GM18951 (cell line): Measurements from ENCODE around the gene FAM118B.

ENCODE experiments used
- POLR2A ChIP-seq: IDR thresholded peaks from 4 replicates; pipeline ENCODE4 v1.6.1; 2011; ENCODE audit warnings: mild to moderate bottlenecking; ENCODE audit not compliant: insufficient read length, insufficient read depth; ENCODE audit errors: extremely low read depth
- in situ Hi-C: fragments of 300-500 bp; cut with MboI; formaldehyde crosslinking; loops from one replicate; pipeline ENCODE4 v1.12.0; 2022; ENCODE audit warnings: low sequenced_read_pairs, mixed read lengths, inconsistent platforms; ENCODE audit not compliant: unreplicated experiment

FAM118B gene

GRCh38 chr11:126214841-126215240 lies 3.3 kb downstream of the FAM118B start:
- in situ Hi-C loops: no loop called here
- no peak for TF ChIP-seq POLR2A

- in situ Hi-C loops: no loop called here
- no peak for TF ChIP-seq POLR2A
Measured at GRCh38 chr11:126216526-126217305, 5.1 kb downstream of the FAM118B start.

GRCh38 chr11:126217491-126217890 lies 5.9 kb downstream of the FAM118B start:
- in situ Hi-C loops: no loop called here
- TF ChIP-seq POLR2A: no peak

GRCh38 chr11:126219547-126219946 lies 8.0 kb downstream of the FAM118B start:
- in situ Hi-C loops: no loop called here
- no peak for TF ChIP-seq POLR2A

GRCh38 chr11:126224647-126225294 lies 13.2 kb downstream of the FAM118B start:
- TF ChIP-seq POLR2A: no peak
- in situ Hi-C loops: no loop called here

GRCh38 chr11:126225295-126225665 lies 13.7 kb downstream of the FAM118B start:
- in situ Hi-C loops: no loop called here
- no peak for TF ChIP-seq POLR2A

- TF ChIP-seq POLR2A: no peak
- in situ Hi-C loops: no loop called here
Measured at GRCh38 chr11:126226334-126227084, 14.9 kb downstream of the FAM118B start.

GRCh38 chr11:126229858-126230540 lies 18.4 kb downstream of the FAM118B start:
- in situ Hi-C loops: no loop called here
- TF ChIP-seq POLR2A: no peak

- TF ChIP-seq POLR2A: no peak
- in situ Hi-C loops: no loop called here
Measured at GRCh38 chr11:126231725-126232459, 20.3 kb downstream of the FAM118B start.

- in situ Hi-C loops: no loop called here
- TF ChIP-seq POLR2A: no peak
Measured at GRCh38 chr11:126232683-126233082, 21.1 kb downstream of the FAM118B start.

GRCh38 chr11:126233391-126233790 lies 21.8 kb downstream of the FAM118B start:
- in situ Hi-C loops: no loop called here

GRCh38 chr11:126246636-126247035 lies 35.1 kb downstream of the FAM118B start:
- no peak for TF ChIP-seq POLR2A
- in situ Hi-C loops: no loop called here

More at GRCh38 chr11:126233391-126233790, 21.8 kb downstream of the FAM118B start:
- TF ChIP-seq POLR2A: no peak
